ENCODE measurements around the gene PPP1R3D. TPM values are rescaled to one million over a fixed set of nuclear protein-coding genes. Genes with fewer than 3 reads are reported as not detected.
A peak's percentile ranks its signal among the peaks of the same experiment; 100 is the strongest.

The PPP1R3D gene
- total RNA-seq, 1 donor from 2014 or later, result 11.8 TPM

GRCh38 chr20:59939052-59939878 is 840 bp downstream of the PPP1R3D start:
- peaks cover 48% of the 10 kb centered on the region for H3K4me1 ChIP-seq
- H3K4me3 ChIP-seq, result peak overlapping the region; percentile 52 to 85
- peaks cover 0 to 14% of the 10 kb centered on the region in 2 donors for H3K36me3 ChIP-seq
- peak overlapping the region; percentile 88 for H3K27ac ChIP-seq
- no peaks in the 10 kb centered on the region for H3K27me3 ChIP-seq
- no peak for DNase-seq (ENCODE audit: extremely low spot score in 2 of 2)
- TF ChIP-seq POLR2AphosphoS5 (IDR thresholded peaks at IDR 0.05; ENCODE audit: insufficient read depth in 1 of 2, low read depth in 1 of 2), result peak in 1 of 2 donors; percentile 52
- no peak for TF ChIP-seq POLR2A (IDR thresholded peaks at IDR 0.05)
- intact Hi-C loops (cut with DNase I), result no loop called here
- no peaks in the 10 kb centered on the region for H3K9me3 ChIP-seq

GRCh38 chr20:59938696-59939051 is 1.4 kb downstream of the PPP1R3D start:
- no peaks in the 10 kb centered on the region for H3K27me3 ChIP-seq
- H3K27ac ChIP-seq, result no peak overlapping the region
- peak overlapping the region; percentile 52 to 85 for H3K4me3 ChIP-seq
- no peaks in the 10 kb centered on the region for H3K9me3 ChIP-seq
- peaks cover 48% of the 10 kb centered on the region for H3K4me1 ChIP-seq
- peaks cover 0 to 8% of the 10 kb centered on the region in 2 donors for H3K36me3 ChIP-seq
- no peak for DNase-seq (ENCODE audit: extremely low spot score in 2 of 2)
- intact Hi-C loops (cut with DNase I), result no loop called here
- TF ChIP-seq CTCF (IDR thresholded peaks at IDR 0.05), result no peak
- no peak for TF ChIP-seq POLR2AphosphoS5 (IDR thresholded peaks at IDR 0.05; ENCODE audit: insufficient read depth in 1 of 2, low read depth in 1 of 2)
- no peak for TF ChIP-seq POLR2A (IDR thresholded peaks at IDR 0.05)

GRCh38 chr20:59938221-59938620 is 1.9 kb downstream of the PPP1R3D start:
- Histone ChIP-seq H3K27ac (no peak overlapping the region), H3K4me1 (peaks cover 53% of the 10 kb centered on the region), H3K9me3 (no peaks in the 10 kb centered on the region), H3K36me3 (peaks cover 0 to 3% of the 10 kb centered on the region in 2 donors), H3K27me3 (no peaks in the 10 kb centered on the region), H3K4me3 (peak overlapping the region; percentile 52 to 85)
- intact Hi-C loops (cut with DNase I), result no loop called here
- no peak for DNase-seq (ENCODE audit: extremely low spot score in 2 of 2)
- no peak for TF ChIP-seq POLR2A (IDR thresholded peaks at IDR 0.05)
- no peak for TF ChIP-seq POLR2AphosphoS5 (IDR thresholded peaks at IDR 0.05; ENCODE audit: insufficient read depth in 1 of 2, low read depth in 1 of 2)
- TF ChIP-seq CTCF (IDR thresholded peaks at IDR 0.05), result no peak

- intact Hi-C loops (cut with DNase I), result no loop called here
- no peak for DNase-seq (ENCODE audit: extremely low spot score in 2 of 2)
- Histone ChIP-seq H3K4me1 (peaks cover 52% of the 10 kb centered on the region), H3K27ac (no peak overlapping the region), H3K9me3 (no peaks in the 10 kb centered on the region), H3K4me3 (no peak overlapping the region), H3K36me3 (no peaks in the 10 kb centered on the region), H3K27me3 (no peaks in the 10 kb centered on the region)
- TF ChIP-seq POLR2A (IDR thresholded peaks at IDR 0.05), result no peak
- no peak for TF ChIP-seq CTCF (IDR thresholded peaks at IDR 0.05)
- no peak for TF ChIP-seq POLR2AphosphoS5 (IDR thresholded peaks at IDR 0.05; ENCODE audit: insufficient read depth in 1 of 2, low read depth in 1 of 2)
Observed at GRCh38 chr20:59937150-59937549, 3.0 kb downstream of the PPP1R3D start.

GRCh38 chr20:59936409-59936808 is 3.7 kb downstream of the PPP1R3D start:
- no peak overlapping the region for H3K4me3 ChIP-seq
- H3K4me1 ChIP-seq, result peaks cover 44% of the 10 kb centered on the region
- no peak for DNase-seq (ENCODE audit: extremely low spot score in 2 of 2)
- H3K27me3 ChIP-seq, result no peaks in the 10 kb centered on the region
- no peaks in the 10 kb centered on the region for H3K36me3 ChIP-seq
- H3K27ac ChIP-seq, result no peak overlapping the region
- TF ChIP-seq POLR2A (IDR thresholded peaks at IDR 0.05), result no peak
- TF ChIP-seq POLR2AphosphoS5 (IDR thresholded peaks at IDR 0.05; ENCODE audit: insufficient read depth in 1 of 2, low read depth in 1 of 2), result no peak
- TF ChIP-seq CTCF (IDR thresholded peaks at IDR 0.05), result no peak
- no peaks in the 10 kb centered on the region for H3K9me3 ChIP-seq
- intact Hi-C loops (cut with DNase I), result no loop called here
